Stimulated activated CD8-positive, alpha-beta memory T cell treated with anti-CD3 and anti-CD28 coated beads, Interleukin-7, amount 100 ng/mL, for 4 hours (primary cell): Measurements from ENCODE around the gene CAV3.

Experiments used
- DNase-seq, 2 donors: peaks; one replicate each; pipeline ENCODE4 v3.0.0-alpha.2; 2020; ENCODE audit warnings: low read depth in 2 of 2

CAV3 gene

GRCh38 chr3:8734908-8735307 is 1.3 kb downstream of the CAV3 start:
- DNase-seq, result no peak

GRCh38 chr3:8736436-8736835 is 2.8 kb downstream of the CAV3 start:
- no peak for DNase-seq

GRCh38 chr3:8737301-8737700 is 3.7 kb downstream of the CAV3 start:
- no peak for DNase-seq

- DNase-seq, result no peak
Measured at GRCh38 chr3:8737823-8738222, 4.2 kb downstream of the CAV3 start.

GRCh38 chr3:8738639-8739038 is 5.0 kb downstream of the CAV3 start:
- no peak for DNase-seq

GRCh38 chr3:8739757-8740504 is 6.3 kb downstream of the CAV3 start:
- DNase-seq, result no peak

GRCh38 chr3:8741581-8742261 is 8.1 kb downstream of the CAV3 start:
- no peak for DNase-seq

- no peak for DNase-seq
Measured at GRCh38 chr3:8743021-8743601, 9.5 kb downstream of the CAV3 start.

- no peak for DNase-seq
Measured at GRCh38 chr3:8743911-8744310, 10.3 kb downstream of the CAV3 start.

- DNase-seq, result no peak
Measured at GRCh38 chr3:8745619-8746370, 12.2 kb downstream of the CAV3 start.

GRCh38 chr3:8746780-8747345 is 13.3 kb downstream of the CAV3 start:
- DNase-seq, result no peak

GRCh38 chr3:8749316-8749715 is 15.7 kb downstream of the CAV3 start:
- DNase-seq, result no peak

GRCh38 chr3:8752832-8753231 is 19.2 kb downstream of the CAV3 start:
- DNase-seq, result no peak

- no peak for DNase-seq
Measured at GRCh38 chr3:8755097-8755496, 21.5 kb downstream of the CAV3 start.

GRCh38 chr3:8755564-8756237 is 22.1 kb downstream of the CAV3 start:
- DNase-seq, result no peak

GRCh38 chr3:8756671-8757070 is 23.1 kb downstream of the CAV3 start:
- DNase-seq, result no peak

- no peak for DNase-seq
Measured at GRCh38 chr3:8757551-8758518, 24.2 kb downstream of the CAV3 start.

GRCh38 chr3:8759038-8759707 is 25.6 kb downstream of the CAV3 start:
- no peak for DNase-seq

- DNase-seq, result no peak
Measured at GRCh38 chr3:8760091-8760490, 26.5 kb downstream of the CAV3 start.

GRCh38 chr3:8760506-8760905 is 26.9 kb downstream of the CAV3 start:
- no peak for DNase-seq
